MCF 10A (cell line): Measurements from ENCODE around the gene FGD4. TPM values are rescaled to one million over a fixed set of nuclear protein-coding genes. Genes with fewer than 3 reads are reported as not detected.

Experiments
- BruUV-seq: library from RNA; stranded (reverse); fragments of 400-500 nt; replicated peaks from 2 replicates; lab custom pipeline; 2021; lab: Mats Ljungman, UMichigan
- CTCF ChIA-PET: fragments of 300-600 bp; sonication (Branson Sonifier 250); formaldehyde crosslinking; extraction: SDS; loops from one replicate; lab custom pipeline; 2021; ENCODE audit warnings: antibody characterized with exemption, inconsistent platforms; lab: Yijun Ruan, JAX
- POLR2A ChIA-PET: fragments of 300-600, 350-650 bp; sonication (Branson Sonifier 250); formaldehyde crosslinking; extraction: SDS; loops from one replicate; lab custom pipeline; 2020; ENCODE audit warnings: antibody characterized with exemption, inconsistent platforms; lab: Yijun Ruan, JAX
- DNase-seq: peaks from one replicate; pipeline ENCODE4 v3.0.0-alpha.2; 2018; ENCODE audit not compliant: unreplicated experiment
- H3K27ac Mint-ChIP-seq: one replicate; pipeline ENCODE4 v1.8.0; 2022; ENCODE audit warnings: mild to moderate bottlenecking, low read depth, mixed read lengths; ENCODE audit not compliant: unreplicated experiment
- H3K27me3 Mint-ChIP-seq: one replicate; pipeline ENCODE4 v1.8.0; 2022; ENCODE audit warnings: mixed read lengths; ENCODE audit not compliant: insufficient read depth, unreplicated experiment
- H3K36me3 Mint-ChIP-seq: one replicate; pipeline ENCODE4 v1.8.0; 2022; ENCODE audit warnings: mild to moderate bottlenecking, moderate library complexity, mixed read lengths; ENCODE audit not compliant: insufficient read depth, unreplicated experiment
- H3K4me1 Mint-ChIP-seq: one replicate; pipeline ENCODE4 v1.8.0; 2022; ENCODE audit warnings: mixed read lengths; ENCODE audit not compliant: insufficient read depth, unreplicated experiment
- H3K4me3 Mint-ChIP-seq: one replicate; pipeline ENCODE4 v1.8.0; 2022; ENCODE audit warnings: mild to moderate bottlenecking, moderate library complexity, mixed read lengths; ENCODE audit not compliant: unreplicated experiment
- H3K9me3 Mint-ChIP-seq: one replicate; pipeline ENCODE4 v1.8.0; 2022; ENCODE audit warnings: mixed read lengths; ENCODE audit not compliant: unreplicated experiment
- intact Hi-C: fragments of 100-400 bp; cut with micrococcal nuclease; formaldehyde crosslinking; loops from 2 replicates; pipeline ENCODE4 v1.14.1; 2022
- total RNA-seq: library from RNA; stranded (reverse); gene quantifications from 2 replicates; pipeline ENCODE4 v1.2.3, GENCODE V29; 2022
- TF ChIP-seq, protein P1 (sequence below): fragments of 200-600 bp; IDR thresholded peaks from one replicate; pipeline ENCODE4 v1.8.0; 2022; ENCODE audit warnings: antibody characterized with exemption, mild to moderate bottlenecking; ENCODE audit not compliant: unreplicated experiment

The FGD4 gene
- total RNA-seq, 1 experiment from 2014 or later, result 34.7 TPM

DNA sequence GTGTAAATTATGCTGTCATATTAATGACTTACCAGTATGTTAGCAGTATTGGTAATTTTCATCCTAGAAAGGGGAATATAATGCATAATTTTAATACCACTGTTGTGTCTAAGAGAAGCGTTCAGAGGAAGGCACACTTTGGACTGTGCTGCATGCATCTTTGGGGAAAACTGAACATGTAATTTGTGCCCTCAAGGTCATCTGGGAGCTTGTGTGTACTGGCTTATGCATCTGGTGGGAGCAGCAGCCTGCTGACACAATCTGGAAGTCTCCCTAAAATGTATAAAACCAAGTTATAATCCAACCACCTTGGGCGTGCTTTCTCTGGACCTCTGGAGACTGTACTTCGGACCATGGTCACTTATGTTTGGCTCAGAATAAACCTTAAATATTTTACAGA is 14.1 kb downstream of the FGD4 start:
- no peaks in the 10 kb centered on the region for H3K9me3 Mint-ChIP-seq
- peaks cover 57% of the 10 kb centered on the region for H3K36me3 Mint-ChIP-seq
- no peak overlapping the region for H3K27ac Mint-ChIP-seq
- H3K27me3 Mint-ChIP-seq, result no peaks in the 10 kb centered on the region
- CTCF ChIA-PET, result interaction anchor here (0.5 kb wide), 1 partner anchor 244 kb away, joined by 4 read pairs; no protein-coding TSS in a partner anchor
- H3K4me1 Mint-ChIP-seq, result peaks cover 43% of the 10 kb centered on the region
- no peak overlapping the region for H3K4me3 Mint-ChIP-seq
- intact Hi-C loops, result no loop called here
- no peak for DNase-seq
- TF ChIP-seq, protein P1, sequence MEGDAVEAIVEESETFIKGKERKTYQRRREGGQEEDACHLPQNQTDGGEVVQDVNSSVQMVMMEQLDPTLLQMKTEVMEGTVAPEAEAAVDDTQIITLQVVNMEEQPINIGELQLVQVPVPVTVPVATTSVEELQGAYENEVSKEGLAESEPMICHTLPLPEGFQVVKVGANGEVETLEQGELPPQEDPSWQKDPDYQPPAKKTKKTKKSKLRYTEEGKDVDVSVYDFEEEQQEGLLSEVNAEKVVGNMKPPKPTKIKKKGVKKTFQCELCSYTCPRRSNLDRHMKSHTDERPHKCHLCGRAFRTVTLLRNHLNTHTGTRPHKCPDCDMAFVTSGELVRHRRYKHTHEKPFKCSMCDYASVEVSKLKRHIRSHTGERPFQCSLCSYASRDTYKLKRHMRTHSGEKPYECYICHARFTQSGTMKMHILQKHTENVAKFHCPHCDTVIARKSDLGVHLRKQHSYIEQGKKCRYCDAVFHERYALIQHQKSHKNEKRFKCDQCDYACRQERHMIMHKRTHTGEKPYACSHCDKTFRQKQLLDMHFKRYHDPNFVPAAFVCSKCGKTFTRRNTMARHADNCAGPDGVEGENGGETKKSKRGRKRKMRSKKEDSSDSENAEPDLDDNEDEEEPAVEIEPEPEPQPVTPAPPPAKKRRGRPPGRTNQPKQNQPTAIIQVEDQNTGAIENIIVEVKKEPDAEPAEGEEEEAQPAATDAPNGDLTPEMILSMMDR, result no peak
- no TSS peak for BruUV-seq
- POLR2A ChIA-PET, result no interaction called here

DNA sequence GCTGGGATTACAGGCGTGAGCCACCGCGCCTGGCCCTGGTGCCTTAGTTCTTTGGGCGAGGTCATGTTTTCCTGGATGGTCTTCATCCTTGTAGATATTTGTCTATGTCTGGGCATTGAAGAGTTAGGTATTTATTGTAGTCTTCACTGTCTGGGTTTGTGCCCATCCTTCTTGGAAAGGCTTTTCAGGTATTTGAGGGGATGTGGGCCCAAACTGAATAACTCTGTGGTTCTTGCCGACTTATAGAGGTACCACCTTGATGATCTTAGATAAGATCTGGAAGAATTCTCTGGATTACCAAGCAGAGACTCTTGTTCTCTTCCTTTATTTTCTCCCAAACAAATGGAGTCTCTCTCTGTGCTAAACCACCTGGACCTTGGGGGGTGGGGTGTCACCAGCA is 18.9 kb downstream of the FGD4 start:
- POLR2A ChIA-PET, result no interaction called here
- Mint-ChIP-seq H3K36me3 (peaks cover 43% of the 10 kb centered on the region), H3K27me3 (no peaks in the 10 kb centered on the region), H3K4me3 (no peak overlapping the region), H3K27ac (no peak overlapping the region), H3K4me1 (peaks cover 59% of the 10 kb centered on the region), H3K9me3 (no peaks in the 10 kb centered on the region)
- TF ChIP-seq, protein P1, result no peak
- intact Hi-C loops, result no loop called here
- no TSS peak for BruUV-seq
- no peak for DNase-seq
- CTCF ChIA-PET, result interaction anchor here (0.7 kb wide), 1 partner anchor 34 kb away, joined by 3 read pairs; no protein-coding TSS in a partner anchor

DNA sequence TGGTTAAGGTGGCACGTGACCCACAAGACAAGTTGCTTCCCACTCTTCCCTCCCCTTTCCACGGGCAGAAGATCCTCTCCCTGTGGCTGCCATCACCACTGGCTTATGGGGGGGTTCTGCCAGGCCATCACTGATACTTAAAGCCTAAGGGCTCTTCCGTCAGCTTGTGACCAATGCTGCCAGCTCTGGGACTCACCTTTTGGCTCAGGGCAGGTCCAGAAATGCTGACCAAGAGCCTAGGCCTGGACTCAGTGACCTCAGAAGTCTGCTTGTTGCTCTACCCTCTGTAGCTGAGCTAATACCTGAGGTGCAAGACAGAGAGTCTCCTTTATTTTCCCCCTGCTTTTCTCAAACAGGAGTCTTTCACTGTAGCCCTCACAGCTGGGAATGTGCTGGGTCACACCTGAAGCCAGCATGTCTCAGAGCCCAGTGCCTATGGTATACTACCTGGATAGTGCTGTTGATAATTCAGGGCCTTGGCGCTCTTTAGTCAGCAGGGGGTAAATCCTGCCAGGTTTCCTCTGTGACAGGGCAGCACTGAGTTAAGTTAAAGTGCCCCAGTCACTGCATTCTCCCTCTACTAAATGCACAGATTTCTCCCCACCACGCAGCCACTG is 19.7 kb downstream of the FGD4 start:
- Mint-ChIP-seq H3K9me3 (no peaks in the 10 kb centered on the region), H3K4me3 (no peak overlapping the region), H3K27me3 (no peaks in the 10 kb centered on the region), H3K4me1 (peaks cover 53% of the 10 kb centered on the region), H3K27ac (no peak overlapping the region), H3K36me3 (peaks cover 39% of the 10 kb centered on the region)
- intact Hi-C loops, result no loop called here
- TF ChIP-seq, protein P1, result no peak
- BruUV-seq, result no TSS peak
- DNase-seq, result no peak
- ChIA-PET CTCF (no interaction called here), POLR2A (interaction anchor here (1.0 kb wide), 1 partner anchor 16 kb away, joined by 3 read pairs; no protein-coding TSS in a partner anchor)

DNA sequence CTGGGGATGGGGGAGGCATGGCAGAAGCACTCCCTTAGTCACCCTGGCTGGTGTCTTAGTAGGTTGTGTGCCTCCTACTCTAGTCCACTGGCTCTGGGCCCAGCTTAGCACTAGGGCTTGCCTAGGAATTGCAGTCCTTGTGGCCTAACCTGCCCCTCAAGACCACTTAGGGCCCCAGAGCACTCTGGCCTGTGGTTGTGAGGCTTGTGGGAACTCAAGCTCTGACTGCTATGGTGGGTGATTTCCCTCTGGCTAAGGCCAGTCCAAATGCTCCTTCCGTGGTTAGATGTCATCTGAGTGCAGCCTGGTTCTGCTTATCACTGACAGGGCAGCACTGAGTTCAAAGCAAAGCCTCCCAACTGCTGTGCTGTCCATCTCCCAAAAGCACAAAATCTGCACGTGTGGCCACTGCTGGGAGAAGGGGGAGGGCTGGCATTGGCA is 20.2 kb downstream of the FGD4 start:
- TF ChIP-seq, protein P1, result no peak
- intact Hi-C loops, result no loop called here
- H3K4me1 Mint-ChIP-seq, result peaks cover 50% of the 10 kb centered on the region
- ChIA-PET CTCF (interaction anchor here (0.6 kb wide), 1 partner anchor 1068 kb away, joined by 5 read pairs; no protein-coding TSS in a partner anchor), POLR2A (interaction anchor here (0.5 to 1.2 kb wide), 4 partner anchors 16 to 983 kb away, joined by 3 read pairs; no protein-coding TSS in a partner anchor)
- H3K9me3 Mint-ChIP-seq, result no peaks in the 10 kb centered on the region
- peak overlapping the region; percentile 83 for H3K27ac Mint-ChIP-seq
- BruUV-seq, result no TSS peak
- peaks cover 39% of the 10 kb centered on the region for H3K36me3 Mint-ChIP-seq
- no peak overlapping the region for H3K4me3 Mint-ChIP-seq
- H3K27me3 Mint-ChIP-seq, result no peaks in the 10 kb centered on the region
- no peak for DNase-seq
